ENCODE measurements around the gene FHIT. TPM values are rescaled to one million over a fixed set of nuclear protein-coding genes. Genes with fewer than 3 reads are reported as not detected.

Gene FHIT
- total RNA-seq, 1 experiment from 2014 or later = 9.8 TPM

DNA sequence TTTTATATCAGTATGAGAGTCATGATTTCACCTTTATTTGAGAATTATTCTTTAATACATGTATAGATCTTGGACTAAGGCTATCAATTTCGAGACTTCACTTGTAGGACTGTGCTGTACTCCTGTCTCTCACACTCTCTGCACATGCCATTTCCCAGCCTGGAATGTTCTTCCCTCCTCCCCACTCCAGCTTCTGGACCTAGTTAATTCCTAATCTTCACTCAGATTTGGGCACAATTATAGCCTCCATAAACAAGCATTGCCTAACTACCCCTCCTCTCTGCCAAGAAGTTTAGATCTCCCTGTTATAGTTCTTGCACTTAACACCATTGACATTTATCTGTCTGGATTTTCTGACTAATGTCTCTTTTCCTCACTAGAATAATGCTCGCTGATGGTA is 88.3 kb downstream of the FHIT start:
- no peak for TF ChIP-seq EZH2 (IDR thresholded peaks at IDR 0.05; ENCODE audit: low read depth)
- TF ChIP-seq, protein P1, sequence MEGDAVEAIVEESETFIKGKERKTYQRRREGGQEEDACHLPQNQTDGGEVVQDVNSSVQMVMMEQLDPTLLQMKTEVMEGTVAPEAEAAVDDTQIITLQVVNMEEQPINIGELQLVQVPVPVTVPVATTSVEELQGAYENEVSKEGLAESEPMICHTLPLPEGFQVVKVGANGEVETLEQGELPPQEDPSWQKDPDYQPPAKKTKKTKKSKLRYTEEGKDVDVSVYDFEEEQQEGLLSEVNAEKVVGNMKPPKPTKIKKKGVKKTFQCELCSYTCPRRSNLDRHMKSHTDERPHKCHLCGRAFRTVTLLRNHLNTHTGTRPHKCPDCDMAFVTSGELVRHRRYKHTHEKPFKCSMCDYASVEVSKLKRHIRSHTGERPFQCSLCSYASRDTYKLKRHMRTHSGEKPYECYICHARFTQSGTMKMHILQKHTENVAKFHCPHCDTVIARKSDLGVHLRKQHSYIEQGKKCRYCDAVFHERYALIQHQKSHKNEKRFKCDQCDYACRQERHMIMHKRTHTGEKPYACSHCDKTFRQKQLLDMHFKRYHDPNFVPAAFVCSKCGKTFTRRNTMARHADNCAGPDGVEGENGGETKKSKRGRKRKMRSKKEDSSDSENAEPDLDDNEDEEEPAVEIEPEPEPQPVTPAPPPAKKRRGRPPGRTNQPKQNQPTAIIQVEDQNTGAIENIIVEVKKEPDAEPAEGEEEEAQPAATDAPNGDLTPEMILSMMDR (conservative IDR thresholded peaks at IDR 0.05) = no peak
- no peaks in the 10 kb centered on the region for H3F3A ChIP-seq (ENCODE audit: insufficient read depth, low read depth)
- ChIA-PET POLR2A (ENCODE audit: unreplicated experiment) (no interaction called here), CTCF (no interaction called here)
- H3K27me3 ChIP-seq (ENCODE audit: insufficient read depth, low read depth) = no peaks in the 10 kb centered on the region
- no peaks in the 10 kb centered on the region for H4K20me1 ChIP-seq (ENCODE audit: insufficient read depth)
- BruUV-seq (replicated peaks) = no TSS peak
- intact Hi-C loops (cut with micrococcal nuclease; ENCODE audit: unreplicated experiment) = no loop called here
- no peaks in the 10 kb centered on the region for H3K36me3 ChIP-seq (ENCODE audit: low read depth)
- H3K79me2 ChIP-seq (ENCODE audit: low read depth) = no peaks in the 10 kb centered on the region
- H3K4me1 ChIP-seq (replicated peaks; ENCODE audit: insufficient read depth) = no peaks in the 10 kb centered on the region
- H2AFZ ChIP-seq = no peak overlapping the region
- H3K4me2 ChIP-seq = no peak overlapping the region
- H3K9me2 ChIP-seq (ENCODE audit: insufficient read depth) = no peaks in the 10 kb centered on the region
- H3K9me3 ChIP-seq (ENCODE audit: insufficient read depth, low read depth) = no peaks in the 10 kb centered on the region
- H3K27ac ChIP-seq = no peak overlapping the region
- H3K4me3 ChIP-seq = no peak overlapping the region
- no peak for DNase-seq

DNA sequence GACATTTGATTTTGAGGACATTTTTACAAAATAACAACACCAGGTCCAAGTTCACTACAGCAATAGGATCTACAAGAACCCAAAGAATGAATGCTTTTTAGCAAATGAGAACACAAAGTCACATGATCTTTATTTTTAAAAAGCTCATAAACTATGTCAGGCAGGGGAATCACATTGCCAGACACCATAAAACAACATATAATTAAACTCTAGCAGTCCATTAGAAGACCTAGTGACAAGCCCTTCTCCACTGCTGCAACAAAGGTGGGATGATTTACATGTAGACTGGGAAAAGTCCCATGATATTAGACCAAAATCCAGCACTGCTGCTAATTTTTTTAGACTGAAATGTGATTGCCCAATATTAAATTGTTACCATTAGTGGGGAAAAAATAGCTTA is 92.6 kb downstream of the FHIT start:
- no TSS peak for BruUV-seq (replicated peaks)
- no peaks in the 10 kb centered on the region for H3K36me3 ChIP-seq (ENCODE audit: low read depth)
- H3K9me3 ChIP-seq (ENCODE audit: insufficient read depth, low read depth) = no peaks in the 10 kb centered on the region
- no peaks in the 10 kb centered on the region for H3K9me2 ChIP-seq (ENCODE audit: insufficient read depth)
- intact Hi-C loops (cut with micrococcal nuclease; ENCODE audit: unreplicated experiment) = no loop called here
- POLR2A ChIA-PET (ENCODE audit: unreplicated experiment) = no interaction called here
- no peak overlapping the region for H2AFZ ChIP-seq
- H3K4me2 ChIP-seq = no peak overlapping the region
- no peaks in the 10 kb centered on the region for H3K79me2 ChIP-seq (ENCODE audit: low read depth)
- H4K20me1 ChIP-seq (ENCODE audit: insufficient read depth) = no peaks in the 10 kb centered on the region
- CTCF ChIA-PET = no interaction called here
- no peak overlapping the region for H3K4me3 ChIP-seq
- no peaks in the 10 kb centered on the region for H3F3A ChIP-seq (ENCODE audit: insufficient read depth, low read depth)
- H3K27me3 ChIP-seq (ENCODE audit: insufficient read depth, low read depth) = no peaks in the 10 kb centered on the region
- no peak for TF ChIP-seq EZH2 (IDR thresholded peaks at IDR 0.05; ENCODE audit: low read depth)
- TF ChIP-seq, protein P1 (conservative IDR thresholded peaks at IDR 0.05) = no peak
- no peak overlapping the region for H3K27ac ChIP-seq
- no peaks in the 10 kb centered on the region for H3K4me1 ChIP-seq (replicated peaks; ENCODE audit: insufficient read depth)
- no peak for DNase-seq

DNA sequence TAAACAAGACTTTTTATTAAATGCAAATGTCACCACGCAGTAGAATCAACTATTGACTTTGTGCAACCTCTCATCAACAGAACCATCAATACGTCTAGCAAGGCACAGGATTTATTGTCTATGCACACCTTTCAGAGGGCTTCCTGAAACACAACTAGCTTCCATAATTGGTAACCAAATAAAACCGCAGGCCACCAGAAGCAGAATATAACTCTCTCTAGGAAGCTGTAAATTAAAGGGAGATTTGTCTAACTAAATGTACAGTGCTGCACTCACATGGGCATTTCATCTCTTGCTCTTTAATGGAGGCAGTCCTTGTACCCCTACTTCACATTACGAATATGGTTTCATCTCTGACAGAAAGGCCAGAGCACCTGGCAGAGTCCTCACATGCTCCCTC is 93.0 kb downstream of the FHIT start:
- Histone ChIP-seq H3K4me2 (no peak overlapping the region), H3K27ac (no peak overlapping the region), H3K4me3 (no peak overlapping the region), H3K4me1 (replicated peaks; ENCODE audit: insufficient read depth) (no peaks in the 10 kb centered on the region), H2AFZ (no peak overlapping the region), H3K9me2 (ENCODE audit: insufficient read depth) (no peaks in the 10 kb centered on the region), H3K9me3 (ENCODE audit: insufficient read depth, low read depth) (no peaks in the 10 kb centered on the region), H3K27me3 (ENCODE audit: insufficient read depth, low read depth) (no peaks in the 10 kb centered on the region), H3F3A (ENCODE audit: insufficient read depth, low read depth) (no peaks in the 10 kb centered on the region), H4K20me1 (ENCODE audit: insufficient read depth) (no peaks in the 10 kb centered on the region), H3K36me3 (ENCODE audit: low read depth) (no peaks in the 10 kb centered on the region), H3K79me2 (ENCODE audit: low read depth) (no peaks in the 10 kb centered on the region)
- intact Hi-C loops (cut with micrococcal nuclease; ENCODE audit: unreplicated experiment) = no loop called here
- no peak for TF ChIP-seq EZH2 (IDR thresholded peaks at IDR 0.05; ENCODE audit: low read depth)
- TF ChIP-seq, protein P1 (conservative IDR thresholded peaks at IDR 0.05) = no peak
- no TSS peak for BruUV-seq (replicated peaks)
- DNase-seq = no peak
- ChIA-PET POLR2A (ENCODE audit: unreplicated experiment) (no interaction called here), CTCF (no interaction called here)

Data from PC-9 (cell line).